ENCODE measurements around the gene SIK3.

DNA sequence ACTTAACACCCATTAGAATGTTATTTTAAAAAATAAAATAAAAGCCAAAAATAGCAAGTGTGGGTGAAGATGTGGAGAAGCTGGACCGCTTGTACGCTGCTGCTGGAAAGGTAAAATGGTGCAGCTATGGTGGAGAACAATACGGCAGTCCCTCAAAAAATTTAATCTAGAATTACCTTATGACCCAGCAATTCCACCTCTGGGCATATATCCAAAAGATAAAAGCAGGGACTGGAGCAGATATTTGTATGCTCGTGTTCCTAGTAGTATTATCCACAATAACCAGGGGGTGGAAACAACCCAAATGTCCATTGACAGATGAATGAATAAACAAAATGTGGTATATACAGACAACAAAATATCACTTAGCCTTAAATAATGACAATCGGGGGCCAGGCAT lies 300.4 kb downstream of the SIK3 start:
- no peak for TF ChIP-seq EZH2phosphoT487 (IDR thresholded peaks at IDR 0.05; ENCODE audit: low read length)
- TF ChIP-seq, protein P1, sequence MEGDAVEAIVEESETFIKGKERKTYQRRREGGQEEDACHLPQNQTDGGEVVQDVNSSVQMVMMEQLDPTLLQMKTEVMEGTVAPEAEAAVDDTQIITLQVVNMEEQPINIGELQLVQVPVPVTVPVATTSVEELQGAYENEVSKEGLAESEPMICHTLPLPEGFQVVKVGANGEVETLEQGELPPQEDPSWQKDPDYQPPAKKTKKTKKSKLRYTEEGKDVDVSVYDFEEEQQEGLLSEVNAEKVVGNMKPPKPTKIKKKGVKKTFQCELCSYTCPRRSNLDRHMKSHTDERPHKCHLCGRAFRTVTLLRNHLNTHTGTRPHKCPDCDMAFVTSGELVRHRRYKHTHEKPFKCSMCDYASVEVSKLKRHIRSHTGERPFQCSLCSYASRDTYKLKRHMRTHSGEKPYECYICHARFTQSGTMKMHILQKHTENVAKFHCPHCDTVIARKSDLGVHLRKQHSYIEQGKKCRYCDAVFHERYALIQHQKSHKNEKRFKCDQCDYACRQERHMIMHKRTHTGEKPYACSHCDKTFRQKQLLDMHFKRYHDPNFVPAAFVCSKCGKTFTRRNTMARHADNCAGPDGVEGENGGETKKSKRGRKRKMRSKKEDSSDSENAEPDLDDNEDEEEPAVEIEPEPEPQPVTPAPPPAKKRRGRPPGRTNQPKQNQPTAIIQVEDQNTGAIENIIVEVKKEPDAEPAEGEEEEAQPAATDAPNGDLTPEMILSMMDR (IDR thresholded peaks at IDR 0.05; ENCODE audit: low read length), result no peak

All from MM.1S (cell line).